Kidney glomerular epithelial cell (primary cell): Measurements from ENCODE around the gene COX6B2.
"Not testable (repeated sequence)": the region's sequence is repeated elsewhere in the genome, so short reads cannot be mapped to it uniquely, and the experiment has no call there.

Experiments
- DNase-seq: peaks from one replicate; lab custom pipeline; 2025; lab: John Stamatoyannopoulos, UW

COX6B2 gene

GRCh38 chr19:55354698-55355212 is at the start of gene COX6B2:
Gene COX6B2, minus strand, starts transcription at chr19:55354719. Its CDS starts 198 bp downstream, at chr19:55354521.
- no peak for DNase-seq

GRCh38 chr19:55402509-55402908 is 48.0 kb upstream of the COX6B2 start:
- DNase-seq, result no peak

- not testable (repeated sequence) for DNase-seq
Observed at GRCh38 chr19:55401390-55401789, 46.9 kb upstream of the COX6B2 start.

GRCh38 chr19:55400281-55401087 is 46.0 kb upstream of the COX6B2 start:
- DNase-seq, result no peak

DNA sequence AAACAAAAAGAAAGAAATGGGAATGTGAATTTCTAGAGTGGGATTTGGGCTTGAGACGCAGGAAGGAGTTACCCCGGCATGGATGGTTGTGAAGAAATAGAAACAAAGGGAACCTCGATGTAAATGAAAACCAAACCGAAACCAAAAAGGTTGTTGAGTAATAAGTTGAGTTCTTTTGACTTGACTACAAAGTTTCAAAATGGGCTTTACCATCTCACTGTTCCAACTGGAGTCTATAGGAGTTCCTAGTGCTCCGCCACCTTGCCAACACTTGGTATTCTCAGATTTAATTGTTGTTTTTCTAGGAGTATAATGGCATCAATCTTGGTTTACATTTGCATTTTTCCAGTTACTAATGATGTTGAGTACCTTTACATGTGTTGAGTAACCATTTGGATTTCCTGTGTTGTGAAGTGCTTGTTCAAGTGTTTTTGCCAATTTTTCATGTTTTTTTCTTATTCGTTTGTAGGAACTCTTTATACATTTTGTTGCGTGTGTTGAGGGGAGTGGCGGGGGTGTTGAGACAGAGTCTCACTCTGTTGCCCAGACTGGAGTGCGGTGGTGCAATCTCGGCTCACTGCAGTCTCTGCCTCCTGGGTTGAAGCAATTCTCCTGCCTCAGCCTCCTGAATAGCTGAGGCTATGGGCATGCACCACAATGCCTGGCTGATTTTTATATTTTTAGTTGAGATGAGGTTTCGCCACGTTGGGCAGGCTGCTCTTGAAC is 43.8 kb upstream of the COX6B2 start:
- DNase-seq, result no peak

GRCh38 chr19:55392820-55393761 is 38.6 kb upstream of the COX6B2 start:
- DNase-seq, result peak; percentile 41

DNA sequence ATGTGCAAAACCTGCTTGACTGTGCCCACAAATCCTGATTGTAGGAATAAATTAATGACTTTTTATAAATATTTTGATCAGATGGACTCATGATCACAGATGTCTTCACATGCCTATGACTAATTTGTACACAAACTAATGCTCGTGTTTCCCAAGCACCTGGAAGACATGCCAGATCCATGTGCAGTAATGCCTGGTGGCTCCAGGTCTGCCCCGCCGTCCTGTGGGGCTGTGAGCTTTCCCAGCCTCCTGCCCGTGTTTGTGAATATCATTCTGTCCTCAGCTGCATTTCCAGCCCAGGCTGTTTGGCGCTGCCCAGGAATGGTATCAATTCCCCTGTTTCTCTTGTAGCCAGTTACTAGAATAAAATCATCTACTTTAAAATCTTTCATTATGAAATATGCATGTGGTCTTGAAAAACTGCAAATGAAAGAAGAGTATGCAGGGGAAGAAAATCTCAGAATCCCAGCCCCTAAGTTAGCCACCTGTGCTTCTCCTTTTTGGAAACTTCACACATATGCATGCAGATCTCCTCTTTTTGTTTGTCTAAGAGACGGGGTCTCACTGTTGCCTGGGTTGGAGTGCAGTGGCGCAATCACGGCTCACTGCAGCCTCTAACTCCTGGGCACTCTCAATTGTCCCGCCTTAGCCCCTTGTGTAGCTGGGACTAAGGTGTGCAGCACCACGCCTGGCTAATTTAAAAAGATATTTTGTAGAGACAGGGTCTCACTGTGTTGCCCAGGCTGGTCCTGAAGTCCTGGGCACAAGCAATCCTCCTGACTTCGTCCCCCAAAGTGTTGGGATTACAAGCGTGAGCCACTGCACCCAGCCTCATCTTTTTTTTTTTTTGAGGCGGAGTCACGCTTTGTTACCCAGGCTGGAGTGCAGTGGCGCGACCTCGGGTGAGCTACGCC is 37.4 kb upstream of the COX6B2 start:
- no peak for DNase-seq

GRCh38 chr19:55391191-55391670 is 36.7 kb upstream of the COX6B2 start:
- no peak for DNase-seq

GRCh38 chr19:55390461-55390880 is 36.0 kb upstream of the COX6B2 start:
- no peak for DNase-seq

- DNase-seq, result no peak
Observed at GRCh38 chr19:55389386-55390317, 35.1 kb upstream of the COX6B2 start.

- DNase-seq, result no peak
Observed at GRCh38 chr19:55387736-55388497, 33.4 kb upstream of the COX6B2 start.

- no peak for DNase-seq
Observed at GRCh38 chr19:55386493-55386971, 32.0 kb upstream of the COX6B2 start.

- DNase-seq, result peak; percentile 98
Observed at GRCh38 chr19:55385724-55386492, 31.4 kb upstream of the COX6B2 start, which contains the start of gene RPL28. Gene RPL28, plus strand, starts transcription at chr19:55385932. Its CDS starts 426 bp downstream, at chr19:55386358.

DNA sequence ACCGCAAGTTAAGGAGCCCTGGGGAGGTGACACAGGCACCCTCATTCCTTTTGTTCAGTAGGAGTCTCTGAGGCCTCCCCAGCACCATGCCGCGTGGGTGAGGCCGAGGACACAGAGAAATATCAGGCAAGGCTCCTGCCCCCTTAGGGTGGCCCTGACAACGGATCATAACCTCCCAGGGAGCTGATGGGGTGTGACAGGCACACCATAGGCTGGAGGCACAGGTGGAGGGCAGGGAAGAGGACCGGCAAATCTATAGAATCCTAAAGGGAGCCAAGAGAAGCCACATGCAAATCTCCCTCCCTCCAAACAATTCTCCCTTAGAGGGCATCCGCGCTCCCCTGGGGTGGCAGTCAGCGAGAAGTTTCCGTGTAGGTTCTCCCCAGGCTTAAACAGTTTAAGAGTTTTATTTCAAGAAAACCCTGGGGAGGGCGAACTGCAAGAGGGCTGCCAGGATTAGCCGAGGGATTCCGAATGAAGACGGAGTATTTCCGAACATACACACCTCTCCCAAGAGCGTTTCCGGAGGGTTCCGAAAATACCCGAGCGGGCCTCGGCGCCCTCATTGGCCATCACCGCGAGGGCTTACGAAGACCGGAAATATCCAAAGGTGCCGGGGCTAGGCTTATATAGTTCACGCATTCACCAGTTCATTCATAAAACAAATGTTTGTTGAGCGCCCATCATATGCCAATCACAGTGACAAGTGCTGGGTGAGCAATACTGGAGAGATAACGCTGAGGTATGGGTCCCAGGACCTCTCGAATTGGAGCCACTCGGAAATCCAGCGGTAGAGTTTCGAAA is 30.6 kb upstream of the COX6B2 start:
- DNase-seq, result peak; percentile 98

- DNase-seq, result no peak
Observed at GRCh38 chr19:55384131-55384919, 29.8 kb upstream of the COX6B2 start, which contains the start of gene TMEM238. Gene TMEM238, minus strand, starts transcription at chr19:55384292. Its CDS starts 33 bp downstream, at chr19:55384259.
